Measurements from ENCODE around the gene LYPD6. TPM values are rescaled to one million over a fixed set of nuclear protein-coding genes. Genes with fewer than 3 reads are reported as not detected.

LYPD6 gene
- total RNA-seq, 4 donors from 2014 or later, result 0.45 to 1.9 (median 0.93) TPM; not detected in 1

DNA sequence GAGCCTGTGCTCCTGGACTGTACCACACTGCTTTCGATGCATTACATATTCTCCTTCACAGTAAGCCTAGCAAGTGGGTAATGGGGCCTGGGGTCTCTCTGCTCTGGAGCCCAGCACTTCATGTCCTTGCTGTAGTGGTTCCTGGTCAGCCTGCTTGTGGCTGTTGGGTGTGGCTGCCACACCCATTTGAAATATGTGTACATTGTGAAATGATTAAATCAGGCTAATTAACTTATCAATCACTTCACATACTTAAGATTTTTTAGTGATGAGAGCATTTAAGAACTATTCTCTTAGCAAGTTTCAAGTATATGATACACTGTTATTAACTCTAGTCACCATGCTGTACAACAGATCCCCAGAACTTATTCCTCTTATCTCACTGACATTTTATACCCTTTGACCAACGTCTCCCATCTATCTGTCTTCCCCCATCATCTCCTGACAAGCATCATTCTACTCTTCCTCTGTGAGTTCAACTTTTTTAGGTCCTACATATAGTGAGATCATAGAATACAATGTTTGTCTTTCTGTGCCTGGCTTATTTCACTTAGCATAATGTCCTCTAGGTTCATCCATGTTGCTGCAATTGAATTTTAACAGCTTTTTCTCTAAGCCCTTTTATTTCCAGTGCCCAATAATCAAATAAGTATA lies 92.1 kb downstream of the LYPD6 start:
- no peaks in the 10 kb centered on the region for H3K36me3 ChIP-seq
- no peaks in the 10 kb centered on the region for H3K27me3 ChIP-seq
- no peak for TF ChIP-seq POLR2A (IDR thresholded peaks at IDR 0.05)
- TF ChIP-seq, protein P1, sequence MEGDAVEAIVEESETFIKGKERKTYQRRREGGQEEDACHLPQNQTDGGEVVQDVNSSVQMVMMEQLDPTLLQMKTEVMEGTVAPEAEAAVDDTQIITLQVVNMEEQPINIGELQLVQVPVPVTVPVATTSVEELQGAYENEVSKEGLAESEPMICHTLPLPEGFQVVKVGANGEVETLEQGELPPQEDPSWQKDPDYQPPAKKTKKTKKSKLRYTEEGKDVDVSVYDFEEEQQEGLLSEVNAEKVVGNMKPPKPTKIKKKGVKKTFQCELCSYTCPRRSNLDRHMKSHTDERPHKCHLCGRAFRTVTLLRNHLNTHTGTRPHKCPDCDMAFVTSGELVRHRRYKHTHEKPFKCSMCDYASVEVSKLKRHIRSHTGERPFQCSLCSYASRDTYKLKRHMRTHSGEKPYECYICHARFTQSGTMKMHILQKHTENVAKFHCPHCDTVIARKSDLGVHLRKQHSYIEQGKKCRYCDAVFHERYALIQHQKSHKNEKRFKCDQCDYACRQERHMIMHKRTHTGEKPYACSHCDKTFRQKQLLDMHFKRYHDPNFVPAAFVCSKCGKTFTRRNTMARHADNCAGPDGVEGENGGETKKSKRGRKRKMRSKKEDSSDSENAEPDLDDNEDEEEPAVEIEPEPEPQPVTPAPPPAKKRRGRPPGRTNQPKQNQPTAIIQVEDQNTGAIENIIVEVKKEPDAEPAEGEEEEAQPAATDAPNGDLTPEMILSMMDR (IDR thresholded peaks at IDR 0.05), result no peak
- whole genome bisulfite sequencing, result 92% methylated on average over 2 of the region's 2 CpGs
- H3K9me3 ChIP-seq, result no peaks in the 10 kb centered on the region
- no peak for DNase-seq (ENCODE audit: low spot score in 2 of 2)
- no peak overlapping the region for H3K27ac ChIP-seq
- H3K4me3 ChIP-seq, result no peak overlapping the region
- no peaks in the 10 kb centered on the region for H3K4me1 ChIP-seq

DNA sequence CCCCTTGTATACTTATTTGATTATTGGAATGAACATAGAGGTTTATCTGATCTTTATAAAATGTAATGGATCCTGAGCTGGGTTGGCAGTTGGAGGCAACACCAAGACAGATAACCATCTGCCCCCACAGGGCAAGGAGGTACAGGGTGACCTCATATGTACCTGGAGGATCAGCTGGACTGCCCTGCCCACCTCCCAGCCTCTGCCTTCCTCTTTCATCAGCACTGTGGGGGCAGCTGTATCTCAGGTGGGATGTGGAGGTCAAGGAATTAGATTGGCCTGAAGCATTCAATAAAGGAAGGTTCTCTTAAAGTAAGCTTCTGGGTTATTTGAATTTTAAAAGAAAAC lies 92.6 kb downstream of the LYPD6 start:
- TF ChIP-seq EP300 (IDR thresholded peaks at IDR 0.05), result no peak
- no peak for TF ChIP-seq POLR2A (IDR thresholded peaks at IDR 0.05)
- TF ChIP-seq, protein P1 (IDR thresholded peaks at IDR 0.05), result no peak
- no peak for TF ChIP-seq POLR2AphosphoS5 (IDR thresholded peaks at IDR 0.05)

DNA sequence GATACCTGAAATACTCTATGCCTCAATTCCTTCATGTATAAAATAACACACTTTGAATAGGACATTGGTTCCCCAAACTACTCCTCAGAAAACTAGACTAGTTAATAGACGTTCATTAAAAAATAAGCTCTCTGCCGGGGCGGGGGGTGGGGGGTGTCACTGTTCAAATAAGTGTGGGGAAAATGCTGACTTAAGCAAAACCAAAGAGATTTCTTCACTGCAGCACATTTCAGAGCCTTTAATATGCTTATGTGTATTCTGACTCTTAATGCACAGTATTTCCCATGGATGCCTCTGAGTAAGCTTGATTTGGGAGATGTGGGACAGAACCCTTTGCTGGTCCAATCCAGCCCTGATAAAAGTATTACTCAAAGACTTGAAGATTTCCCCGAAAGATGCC lies 93.2 kb downstream of the LYPD6 start:
- TF ChIP-seq POLR2A (IDR thresholded peaks at IDR 0.05) (no peak), POLR2AphosphoS5 (IDR thresholded peaks at IDR 0.05) (no peak), EP300 (IDR thresholded peaks at IDR 0.05) (no peak)
- TF ChIP-seq, protein P1 (IDR thresholded peaks at IDR 0.05), result no peak
- WGBS, result 94% methylated on average over 4 of the region's 4 CpGs
- Histone ChIP-seq H3K36me3 (no peaks in the 10 kb centered on the region), H3K4me3 (no peak overlapping the region), H3K27ac (no peak overlapping the region), H3K27me3 (no peaks in the 10 kb centered on the region), H3K9me3 (no peaks in the 10 kb centered on the region), H3K4me1 (no peaks in the 10 kb centered on the region)
- no peak for DNase-seq (ENCODE audit: low spot score in 2 of 2)

More for the DNA sequence above, 92.6 kb downstream of the LYPD6 start:
- H3K4me1 ChIP-seq, result no peaks in the 10 kb centered on the region
- no peaks in the 10 kb centered on the region for H3K36me3 ChIP-seq
- DNase-seq (ENCODE audit: low spot score in 2 of 2), result no peak
- no peak overlapping the region for H3K27ac ChIP-seq
- no peak overlapping the region for H3K4me3 ChIP-seq
- H3K27me3 ChIP-seq, result no peaks in the 10 kb centered on the region
- no peaks in the 10 kb centered on the region for H3K9me3 ChIP-seq

DNA sequence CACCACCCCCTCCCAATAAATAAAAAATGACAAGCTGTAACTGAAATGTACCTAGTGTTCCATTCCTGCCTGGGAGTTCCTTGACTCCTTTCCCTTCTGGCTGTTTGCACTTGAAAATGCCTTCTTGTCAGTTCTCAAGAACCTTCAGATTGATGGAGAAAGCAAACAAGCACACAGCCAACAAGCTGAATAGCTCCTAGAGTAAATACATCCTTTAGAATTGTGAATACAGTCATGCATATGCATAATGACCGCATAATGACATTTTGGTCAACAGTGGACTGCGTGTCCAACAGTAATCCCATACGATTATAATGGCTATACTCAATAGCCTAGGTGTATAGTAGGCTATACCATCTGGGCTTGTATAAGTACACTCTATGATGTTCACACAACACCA lies 97.0 kb downstream of the LYPD6 start:
- Histone ChIP-seq H3K27me3 (no peaks in the 10 kb centered on the region), H3K9me3 (no peaks in the 10 kb centered on the region), H3K36me3 (no peaks in the 10 kb centered on the region), H3K27ac (no peak overlapping the region), H3K4me3 (no peak overlapping the region), H3K4me1 (no peaks in the 10 kb centered on the region)
- whole genome bisulfite sequencing, result 91% methylated on average over 3 of the region's 3 CpGs
- TF ChIP-seq, protein P1 (IDR thresholded peaks at IDR 0.05), result no peak
- no peak for TF ChIP-seq POLR2A (IDR thresholded peaks at IDR 0.05)
- no peak for TF ChIP-seq EP300 (IDR thresholded peaks at IDR 0.05)
- TF ChIP-seq POLR2AphosphoS5 (IDR thresholded peaks at IDR 0.05), result no peak
- DNase-seq (ENCODE audit: low spot score in 2 of 2), result no peak

DNA sequence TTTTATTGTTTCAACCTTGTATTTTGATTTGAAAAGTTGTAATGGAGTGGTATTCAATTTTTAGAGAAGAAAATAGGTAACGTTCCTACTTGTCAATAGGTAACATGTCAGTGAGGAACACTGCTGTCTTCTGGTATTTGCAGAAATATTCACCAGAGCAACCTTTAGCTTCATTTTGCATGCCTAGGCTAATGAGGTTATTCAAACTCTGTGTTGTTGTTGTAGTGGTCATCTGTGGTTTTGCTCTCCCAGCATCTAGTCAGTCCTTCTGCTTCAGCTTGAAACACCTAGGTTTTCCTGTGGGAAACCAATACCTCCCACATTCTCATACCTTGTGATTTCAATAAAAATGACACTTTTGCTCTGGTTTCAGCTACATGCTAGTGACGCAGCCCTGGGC lies 98.4 kb downstream of the LYPD6 start:
- TF ChIP-seq EP300 (IDR thresholded peaks at IDR 0.05) (no peak), POLR2AphosphoS5 (IDR thresholded peaks at IDR 0.05) (no peak)
- TF ChIP-seq, protein P1 (IDR thresholded peaks at IDR 0.05), result no peak
- H3K9me3 ChIP-seq, result no peaks in the 10 kb centered on the region
- no peak overlapping the region for H3K27ac ChIP-seq
- H3K27me3 ChIP-seq, result no peaks in the 10 kb centered on the region
- DNase-seq (ENCODE audit: low spot score in 2 of 2), result no peak
- H3K4me1 ChIP-seq, result no peaks in the 10 kb centered on the region
- no peak overlapping the region for H3K4me3 ChIP-seq
- 93% methylated on average over 2 of the region's 2 CpGs for WGBS
- H3K36me3 ChIP-seq, result no peaks in the 10 kb centered on the region
